ENCODE data around the gene CAPNS1.

GRCh38 chr19:36092566-36092965, 47.3 kb upstream of the CAPNS1 start:
- TF ChIP-seq CTCF (conservative IDR thresholded peaks at IDR 0.05; ENCODE audit: low read depth, low read length) (no peak), EZH2 (IDR thresholded peaks at IDR 0.05; ENCODE audit: borderline replicate concordance, low read depth, low read length, poor library complexity, severe bottlenecking) (no peak)
